Erythroblast (primary cell): ENCODE measurements around the gene KDM4E.

Experiments
- GATA1 ChIP-seq: IDR thresholded peaks from 2 replicates; pipeline ENCODE4 v1.6.1; 2011; ENCODE audit warnings: low read depth, mild to moderate bottlenecking, control low read depth, low read length, moderate library complexity
- POLR2A ChIP-seq: IDR thresholded peaks from 2 replicates; pipeline ENCODE4 v1.6.1; 2011; ENCODE audit warnings: mild to moderate bottlenecking, low read length

- TF ChIP-seq POLR2A = no peak
- no peak for TF ChIP-seq GATA1
Observed at GRCh38 chr11:95070471-95070870, 45.4 kb downstream of the KDM4E start.
